IMR-90 (cell line): Measurements from ENCODE around the gene ME3.

Source experiments
- CEBPB ChIP-seq: IDR thresholded peaks from 2 replicates; pipeline ENCODE4 v1.6.1; 2012; ENCODE audit warnings: low read depth, low read length, improper control_type of control experiment
- CTCF ChIP-seq: conservative IDR thresholded peaks from 2 replicates; pipeline ENCODE4 v1.5.1; 2012; ENCODE audit warnings: mild to moderate bottlenecking, low read depth, low read length, improper control_type of control experiment
- ELK1 ChIP-seq: fragments of 150-350 bp; IDR thresholded peaks from 2 replicates; pipeline ENCODE4 v1.6.1; 2016; ENCODE audit warnings: low read depth, mild to moderate bottlenecking, low read length, moderate library complexity, borderline replicate concordance
- FOS ChIP-seq: fragments of 150-350 bp; IDR thresholded peaks from 2 replicates; pipeline ENCODE4 v1.6.1; 2016; ENCODE audit warnings: low read depth, low read length
- MAFK ChIP-seq: IDR thresholded peaks from 2 replicates; pipeline ENCODE4 v1.6.1; 2012; ENCODE audit warnings: low read depth, low read length, improper control_type of control experiment
- MAZ ChIP-seq: IDR thresholded peaks from 2 replicates; pipeline ENCODE4 v1.6.1; 2012; ENCODE audit warnings: low read depth, mild to moderate bottlenecking, low read length, improper control_type of control experiment, moderate library complexity, borderline replicate concordance
- NFE2L2 ChIP-seq: fragments of 150-350 bp; IDR thresholded peaks from 2 replicates; pipeline ENCODE4 v1.6.1; 2016; ENCODE audit warnings: low read depth, mild to moderate bottlenecking, low read length
- POLR2A ChIP-seq: IDR thresholded peaks from 2 replicates; pipeline ENCODE4 v1.6.1; 2012; ENCODE audit warnings: mild to moderate bottlenecking, low read depth, low read length
- RAD21 ChIP-seq: IDR thresholded peaks from 2 replicates; pipeline ENCODE4 v1.6.1; 2012; ENCODE audit warnings: low read length, improper control_type of control experiment
- RFX5 ChIP-seq: IDR thresholded peaks from 2 replicates; pipeline ENCODE4 v1.8.0; 2012; ENCODE audit warnings: low read depth, mild to moderate bottlenecking, low read length, moderate library complexity
- SMC3 ChIP-seq: fragments of 150-350 bp; IDR thresholded peaks from 2 replicates; pipeline ENCODE4 v1.6.1; 2016; ENCODE audit warnings: low read depth, mild to moderate bottlenecking, antibody characterized with exemption, low read length, moderate library complexity
- USF2 ChIP-seq: fragments of 150-350 bp; IDR thresholded peaks from 2 replicates; pipeline ENCODE4 v1.6.1; 2017; ENCODE audit warnings: mild to moderate bottlenecking, antibody characterized with exemption, low read length, low read depth

GRCh38 chr11:86624366-86624765 lies 48.0 kb downstream of the ME3 start:
- no peak for TF ChIP-seq RFX5
- no peak for TF ChIP-seq CTCF
- TF ChIP-seq POLR2A = no peak
- TF ChIP-seq USF2 = no peak
- no peak for TF ChIP-seq SMC3
- no peak for TF ChIP-seq MAFK
- no peak for TF ChIP-seq MAZ
- no peak for TF ChIP-seq RAD21
- TF ChIP-seq ELK1 = no peak
- no peak for TF ChIP-seq FOS
- peak; percentile 86 for TF ChIP-seq CEBPB
- no peak for TF ChIP-seq NFE2L2
